PC-3 (cell line): ENCODE data around the gene U2AF1L4. TPM values are rescaled to one million over a fixed set of nuclear protein-coding genes. Genes with fewer than 3 reads are reported as not detected.

Experiments used
- ATAC-seq: fragments of 200-7000 bp; cut with Tn5 transposase; 2 replicates; pipeline ENCODE4 v1.9.1; 2020; ENCODE audit warnings: mild to moderate bottlenecking, moderate library complexity
- BruUV-seq: library from RNA; stranded (reverse); fragments of 400-500 nt; replicated peaks from 2 replicates; lab custom pipeline; 2021; lab: Mats Ljungman, UMichigan
- CTCF ChIA-PET: fragments of 300-600 bp; sonication (Branson Sonifier 250); formaldehyde crosslinking; loops from one replicate; lab custom pipeline; 2022; ENCODE audit warnings: antibody characterized with exemption; lab: Charles Lee
- POLR2A ChIA-PET: fragments of 300-600 bp; sonication (Branson Sonifier 250); formaldehyde crosslinking; loops from one replicate; lab custom pipeline; 2022; ENCODE audit warnings: antibody characterized with exemption; ENCODE audit not compliant: unreplicated experiment; lab: Charles Lee
- DNase-seq: peaks from one replicate; pipeline ENCODE4 v3.0.0-alpha.2; 2015
- H2AFZ ChIP-seq: fragments of 300-600 bp; sonication (generic); 2 replicates; pipeline ENCODE4 v1.6.0; 2016; ENCODE audit warnings: antibody characterized with exemption, low read length
- H3F3A ChIP-seq: fragments of 300-600 bp; sonication (generic); one replicate; pipeline ENCODE4 v1.6.0; 2017; ENCODE audit warnings: antibody characterized with exemption, low read length, control low read depth, mild to moderate bottlenecking; ENCODE audit not compliant: unreplicated experiment
- H3K27ac ChIP-seq: fragments of 300-600 bp; sonication (generic); 2 replicates; pipeline ENCODE4 v1.5.1; 2016; ENCODE audit warnings: mild to moderate bottlenecking, low read length
- H3K27me3 ChIP-seq: fragments of 300-600 bp; sonication (generic); 2 replicates; pipeline ENCODE4 v1.6.1; 2016; ENCODE audit warnings: low read length, mixed read lengths
- H3K36me3 ChIP-seq: fragments of 300-600 bp; sonication (generic); 2 replicates; pipeline ENCODE4 v1.6.1; 2016; ENCODE audit warnings: low read depth, mixed run types, low read length, mixed read lengths
- H3K4me1 ChIP-seq: fragments of 300-600 bp; sonication (generic); 2 replicates; pipeline ENCODE4 v1.5.1; 2016; ENCODE audit warnings: low read length; ENCODE audit not compliant: insufficient read depth
- H3K4me2 ChIP-seq: fragments of 300-600 bp; sonication (generic); 2 replicates; pipeline ENCODE4 v1.6.0; 2016; ENCODE audit warnings: low read length
- H3K4me3 ChIP-seq: fragments of 300-600 bp; sonication (generic); 2 replicates; pipeline ENCODE4 v1.5.1; 2016; ENCODE audit warnings: mild to moderate bottlenecking, low read length, mixed read lengths
- H3K79me2 ChIP-seq: fragments of 300-600 bp; sonication (generic); 2 replicates; pipeline ENCODE4 v1.6.1; 2017; ENCODE audit warnings: low read length, mixed read lengths
- H3K9ac ChIP-seq: fragments of 300-600 bp; sonication (generic); 2 replicates; pipeline ENCODE4 v1.6.0; 2016; ENCODE audit warnings: mild to moderate bottlenecking, low read length
- H3K9me2 ChIP-seq: fragments of 300-600 bp; sonication (generic); replicated peaks from 2 replicates; pipeline ENCODE4 v1.6.1; 2016; ENCODE audit warnings: mixed run types, low read length, mixed read lengths
- H3K9me3 ChIP-seq: fragments of 300-600 bp; sonication (generic); 2 replicates; pipeline ENCODE4 v1.6.1; 2016; ENCODE audit warnings: low read length, mixed read lengths
- H4K20me1 ChIP-seq: fragments of 300-600 bp; sonication (generic); 2 replicates; pipeline ENCODE4 v1.6.1; 2016; ENCODE audit warnings: low read length, mixed read lengths
- CTCF ChIP-seq: fragments of 300-600 bp; sonication (generic); conservative IDR thresholded peaks from 2 replicates; pipeline ENCODE4 v1.5.1; 2017; ENCODE audit warnings: antibody characterized with exemption, low read depth, mild to moderate bottlenecking, low read length
- EZH2 ChIP-seq: fragments of 300-600 bp; sonication (generic); IDR thresholded peaks from one replicate; pipeline ENCODE4 v1.6.1; 2017; ENCODE audit warnings: antibody characterized with exemption, mild to moderate bottlenecking, low read length; ENCODE audit not compliant: unreplicated experiment
- EZH2phosphoT487 ChIP-seq: fragments of 300-600 bp; sonication (generic); IDR thresholded peaks from 2 replicates; pipeline ENCODE4 v1.6.1; 2018; ENCODE audit warnings: mild to moderate bottlenecking, antibody characterized with exemption, low read length, borderline replicate concordance
- intact Hi-C: fragments of 100-400 bp; cut with micrococcal nuclease; formaldehyde crosslinking; loops from 2 replicates; pipeline ENCODE4 v1.9.0; 2023
- total RNA-seq: library from RNA; depleted of rRNA; stranded (reverse); fragments of >200 nt; gene quantifications from 2 replicates; pipeline ENCODE4 v1.2.3, GENCODE V29; 2014

Gene U2AF1L4
- total RNA-seq, 1 experiment from 2014 or later, result 7.8 TPM

GRCh38 chr19:35764432-35765315 lies 19.5 kb upstream of the U2AF1L4 start:
- no peaks in the 10 kb centered on the region for H3K27me3 ChIP-seq
- peaks cover 6% of the 10 kb centered on the region; the same call in 1 of the 2 replicates for H3K4me1 ChIP-seq
- no TSS peak for BruUV-seq
- H3K36me3 ChIP-seq, result no peaks in the 10 kb centered on the region
- no peaks in the 10 kb centered on the region for H3F3A ChIP-seq
- H3K27ac ChIP-seq, result no peak overlapping the region
- no peaks in the 10 kb centered on the region for H3K9me2 ChIP-seq
- H3K79me2 ChIP-seq, result peaks cover 2% of the 10 kb centered on the region
- H3K9ac ChIP-seq, result no peak overlapping the region
- no peaks in the 10 kb centered on the region for H3K9me3 ChIP-seq
- intact Hi-C loops, result no loop called here
- ATAC-seq (no peak), DNase-seq (no peak)
- no peak overlapping the region for H3K4me3 ChIP-seq
- POLR2A ChIA-PET, result no interaction called here
- no peak overlapping the region for H2AFZ ChIP-seq
- TF ChIP-seq CTCF (no peak), EZH2phosphoT487 (no peak), EZH2 (no peak)
- no peaks in the 10 kb centered on the region for H4K20me1 ChIP-seq
- CTCF ChIA-PET, result no interaction called here
- no peak overlapping the region for H3K4me2 ChIP-seq

GRCh38 chr19:35760711-35761349 lies 15.6 kb upstream of the U2AF1L4 start:
- ATAC-seq (no peak), DNase-seq (peak; percentile 83)
- no peak overlapping the region for H3K9ac ChIP-seq
- TF ChIP-seq CTCF (no peak), EZH2phosphoT487 (no peak), EZH2 (no peak)
- H3K36me3 ChIP-seq, result no peaks in the 10 kb centered on the region
- POLR2A ChIA-PET, result no interaction called here
- H3F3A ChIP-seq, result peaks cover 3% of the 10 kb centered on the region
- no peak overlapping the region for H3K27ac ChIP-seq
- no peaks in the 10 kb centered on the region for H3K9me3 ChIP-seq
- H3K79me2 ChIP-seq, result peaks cover 15% of the 10 kb centered on the region
- H2AFZ ChIP-seq, result no peak overlapping the region
- BruUV-seq, result no TSS peak
- no peak overlapping the region for H3K4me3 ChIP-seq
- intact Hi-C loops, result no loop called here
- H3K9me2 ChIP-seq, result no peaks in the 10 kb centered on the region
- H3K27me3 ChIP-seq, result no peaks in the 10 kb centered on the region
- H3K4me1 ChIP-seq, result peaks cover 12% of the 10 kb centered on the region
- H4K20me1 ChIP-seq, result no peaks in the 10 kb centered on the region
- CTCF ChIA-PET, result no interaction called here
- no peak overlapping the region for H3K4me2 ChIP-seq

- peaks cover 3% of the 10 kb centered on the region for H3F3A ChIP-seq
- H3K36me3 ChIP-seq, result no peaks in the 10 kb centered on the region
- DNase-seq (no peak), ATAC-seq (no peak)
- no peak overlapping the region for H2AFZ ChIP-seq
- intact Hi-C loops, result no loop called here
- no peaks in the 10 kb centered on the region for H3K27me3 ChIP-seq
- ChIA-PET POLR2A (no interaction called here), CTCF (no interaction called here)
- BruUV-seq, result no TSS peak
- H4K20me1 ChIP-seq, result no peaks in the 10 kb centered on the region
- H3K4me1 ChIP-seq, result peaks cover 7% of the 10 kb centered on the region
- H3K79me2 ChIP-seq, result peaks cover 15% of the 10 kb centered on the region
- TF ChIP-seq EZH2phosphoT487 (no peak), EZH2 (no peak), CTCF (no peak)
- no peak overlapping the region for H3K27ac ChIP-seq
- H3K4me2 ChIP-seq, result peak overlapping the region; percentile 77; the same call in 1 of the 2 replicates
- no peak overlapping the region for H3K4me3 ChIP-seq
- H3K9ac ChIP-seq, result no peak overlapping the region
- no peaks in the 10 kb centered on the region for H3K9me2 ChIP-seq
- no peaks in the 10 kb centered on the region for H3K9me3 ChIP-seq
Observed at GRCh38 chr19:35759697-35760096, 14.5 kb upstream of the U2AF1L4 start.
